Ascending aorta (tissue), 2 donors: Measurements from ENCODE around the gene SAMD14. TPM values are rescaled to one million over a fixed set of nuclear protein-coding genes. Genes with fewer than 3 reads are reported as not detected.

Experiments used
- DNase-seq, 2 donors: peaks; one replicate each; pipeline ENCODE4 v3.0.0-alpha.2; 2019; ENCODE audit warnings: low spot score in 2 of 2
- H3K27ac ChIP-seq, 2 donors: fragments of 200-600 bp; sonication (generic); one replicate each; pipeline ENCODE4 v1.5.1; 2016 to 2017; ENCODE audit warnings: mild to moderate bottlenecking in 1 of 2
- H3K27me3 ChIP-seq: fragments of 200-600 bp; sonication (generic); one replicate; pipeline ENCODE4 v1.5.1; 2017
- H3K36me3 ChIP-seq, 2 donors: fragments of 200-600 bp; sonication (generic); one replicate each; pipeline ENCODE4 v1.5.1; 2016
- H3K4me1 ChIP-seq, 2 donors: fragments of 200-600 bp; sonication (generic); one replicate each; pipeline ENCODE4 v1.5.1; 2016 to 2017; ENCODE audit warnings: mild to moderate bottlenecking in 1 of 2
- H3K4me3 ChIP-seq, 2 donors: fragments of 200-600 bp; sonication (generic); one replicate each; pipeline ENCODE4 v1.5.1; 2016 to 2017; ENCODE audit warnings: mild to moderate bottlenecking in 1 of 2
- H3K9me3 ChIP-seq, 2 donors: fragments of 200-600 bp; sonication (generic); one replicate each; pipeline ENCODE4 v1.5.1; 2016
- CTCF ChIP-seq, 3 experiments: fragments of 200-600 bp in 2 of 3; fragments of 450-650 bp in 1 of 3; sonication (generic) in 2 of 3; IDR thresholded peaks; one replicate each; pipeline ENCODE4 v1.5.1; 2016 to 2019; ENCODE audit warnings: antibody characterized with exemption in 3 of 3, mild to moderate bottlenecking in 1 of 3, moderate library complexity in 1 of 3
- intact Hi-C: fragments of 100-400 bp; cut with DNase I; formaldehyde crosslinking; loops from one replicate; pipeline ENCODE4 v1.15.1; 2023
- total RNA-seq: library from RNA; depleted of rRNA; stranded (reverse); fragments of >200 nt; gene quantifications from one replicate; pipeline ENCODE4 v1.1.0, GENCODE V29; 2016

The SAMD14 gene
- total RNA-seq, 1 donor from 2014 or later = 3.2 TPM

GRCh38 chr17:50164697-50164988 is 34.7 kb upstream of the SAMD14 start:
- no peak for DNase-seq
- intact Hi-C loops = no loop called here
- Histone ChIP-seq H3K27me3 (no peaks in the 10 kb centered on the region), H3K4me3 (no peak overlapping the region), H3K4me1 (peaks cover 19 to 44% of the 10 kb centered on the region in 2 donors), H3K9me3 (no peaks in the 10 kb centered on the region), H3K27ac (peak overlapping the region; percentile 97 to 99), H3K36me3 (peaks cover 0 to 3% of the 10 kb centered on the region in 2 donors)
- TF ChIP-seq CTCF (IDR thresholded peaks at IDR 0.05) = no peak

GRCh38 chr17:50163843-50164696 is 34.1 kb upstream of the SAMD14 start:
- TF ChIP-seq CTCF (IDR thresholded peaks at IDR 0.05) = no peak
- no peak for DNase-seq
- no peaks in the 10 kb centered on the region for H3K27me3 ChIP-seq
- H3K4me1 ChIP-seq = peaks cover 18 to 39% of the 10 kb centered on the region in 2 donors
- H3K9me3 ChIP-seq = no peaks in the 10 kb centered on the region
- intact Hi-C loops = no loop called here
- peaks cover 0 to 3% of the 10 kb centered on the region in 2 donors for H3K36me3 ChIP-seq
- no peak overlapping the region for H3K4me3 ChIP-seq
- peak overlapping the region; percentile 29 to 97 for H3K27ac ChIP-seq

- Histone ChIP-seq H3K4me3 (no peak overlapping the region), H3K36me3 (no peaks in the 10 kb centered on the region), H3K27me3 (no peaks in the 10 kb centered on the region), H3K27ac (no peak overlapping the region), H3K9me3 (no peaks in the 10 kb centered on the region), H3K4me1 (peaks cover 14 to 30% of the 10 kb centered on the region in 2 donors)
- intact Hi-C loops = no loop called here
- no peak for DNase-seq
- TF ChIP-seq CTCF (IDR thresholded peaks at IDR 0.05) = no peak
These were observed 32.7 kb upstream of the SAMD14 start for GRCh38 chr17:50162466-50163254.

- Histone ChIP-seq H3K27ac (peak overlapping the region; percentile 80 to 89), H3K4me3 (peak overlapping the region in 1 of 2 donors; percentile 73), H3K27me3 (no peaks in the 10 kb centered on the region), H3K4me1 (peaks cover 9 to 24% of the 10 kb centered on the region in 2 donors), H3K9me3 (no peaks in the 10 kb centered on the region), H3K36me3 (no peaks in the 10 kb centered on the region)
- intact Hi-C loops = loop anchor here (1.0 to 2.0 kb wide), 4 partner anchors 10 to 67 kb away; partner anchors contain the start of gene PDK2
- no peak for DNase-seq
- no peak for TF ChIP-seq CTCF (IDR thresholded peaks at IDR 0.05)
These were observed 31.9 kb upstream of the SAMD14 start for GRCh38 chr17:50161911-50162288.

GRCh38 chr17:50161023-50161910 is 31.3 kb upstream of the SAMD14 start:
- no peaks in the 10 kb centered on the region for H3K9me3 ChIP-seq
- intact Hi-C loops = loop anchor here (1.0 to 2.0 kb wide), 4 partner anchors 9 to 66 kb away; partner anchors contain the start of gene PDK2
- H3K4me3 ChIP-seq = peak overlapping the region; percentile 51 to 73
- peak overlapping the region; percentile 80 to 89 for H3K27ac ChIP-seq
- DNase-seq = peak; percentile 67 to 96
- peaks cover 9 to 29% of the 10 kb centered on the region in 2 donors for H3K4me1 ChIP-seq
- peak; percentile 92 to 98 (median 94) for TF ChIP-seq CTCF (IDR thresholded peaks at IDR 0.05)
- no peaks in the 10 kb centered on the region for H3K36me3 ChIP-seq
- H3K27me3 ChIP-seq = no peaks in the 10 kb centered on the region
